PC-9 (cell line): Measurements from ENCODE around the gene CD99L2.

Experiments
- EZH2 ChIP-seq: fragments of 200-600 bp; sonication (generic); IDR thresholded peaks from 2 replicates; pipeline ENCODE4 v1.8.0; 2017; ENCODE audit warnings: antibody characterized with exemption, low read depth
- TF ChIP-seq, protein P1 (sequence below): fragments of 200-600 bp; sonication (generic); conservative IDR thresholded peaks from 2 replicates; pipeline ENCODE4 v1.6.1; 2017; ENCODE audit warnings: mixed run types, antibody characterized with exemption, mild to moderate bottlenecking, moderate library complexity

- TF ChIP-seq, protein P1, sequence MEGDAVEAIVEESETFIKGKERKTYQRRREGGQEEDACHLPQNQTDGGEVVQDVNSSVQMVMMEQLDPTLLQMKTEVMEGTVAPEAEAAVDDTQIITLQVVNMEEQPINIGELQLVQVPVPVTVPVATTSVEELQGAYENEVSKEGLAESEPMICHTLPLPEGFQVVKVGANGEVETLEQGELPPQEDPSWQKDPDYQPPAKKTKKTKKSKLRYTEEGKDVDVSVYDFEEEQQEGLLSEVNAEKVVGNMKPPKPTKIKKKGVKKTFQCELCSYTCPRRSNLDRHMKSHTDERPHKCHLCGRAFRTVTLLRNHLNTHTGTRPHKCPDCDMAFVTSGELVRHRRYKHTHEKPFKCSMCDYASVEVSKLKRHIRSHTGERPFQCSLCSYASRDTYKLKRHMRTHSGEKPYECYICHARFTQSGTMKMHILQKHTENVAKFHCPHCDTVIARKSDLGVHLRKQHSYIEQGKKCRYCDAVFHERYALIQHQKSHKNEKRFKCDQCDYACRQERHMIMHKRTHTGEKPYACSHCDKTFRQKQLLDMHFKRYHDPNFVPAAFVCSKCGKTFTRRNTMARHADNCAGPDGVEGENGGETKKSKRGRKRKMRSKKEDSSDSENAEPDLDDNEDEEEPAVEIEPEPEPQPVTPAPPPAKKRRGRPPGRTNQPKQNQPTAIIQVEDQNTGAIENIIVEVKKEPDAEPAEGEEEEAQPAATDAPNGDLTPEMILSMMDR: no peak
- TF ChIP-seq EZH2: no peak
These were observed 127.8 kb downstream of the CD99L2 start for GRCh38 chrX:150770623-150771022.
